Erythroblast (primary cell): ENCODE data around the gene NRL.

Experiments used
- GATA1 ChIP-seq: IDR thresholded peaks from 2 replicates; pipeline ENCODE4 v1.6.1; 2011; ENCODE audit warnings: low read depth, mild to moderate bottlenecking, control low read depth, low read length, moderate library complexity
- POLR2A ChIP-seq: IDR thresholded peaks from 2 replicates; pipeline ENCODE4 v1.6.1; 2011; ENCODE audit warnings: mild to moderate bottlenecking, low read length

GRCh38 chr14:24144451-24144850 is 29.7 kb upstream of the NRL start:
- TF ChIP-seq POLR2A (no peak), GATA1 (no peak)
